K562 (cell line): ENCODE data around the gene NTN4. TPM values are rescaled to one million over a fixed set of nuclear protein-coding genes. Genes with fewer than 3 reads are reported as not detected.

Experiments
- ATAC-seq: fragments of 200-7000 bp; cut with Tn5 transposase; 3 replicates; pipeline ENCODE4 v1.9.1; 2020; ENCODE audit warnings: moderate library complexity
- BruUV-seq: library from RNA; stranded (reverse); fragments of 400-500 nt; replicated peaks from 2 replicates; lab custom pipeline; 2021; lab: Mats Ljungman, UMichigan
- CTCF ChIA-PET: fragments of 300-600 bp; formaldehyde crosslinking; extraction: SDS; loops from one replicate; lab custom pipeline; 2021; ENCODE audit warnings: low intra/inter-chr PET ratio; lab: Yijun Ruan, JAX
- POLR2A ChIA-PET: fragments of 300-600, 350-650 bp; sonication (Branson Sonifier 250); formaldehyde crosslinking; extraction: SDS; loops from one replicate; lab custom pipeline; 2021; ENCODE audit warnings: antibody characterized with exemption, inconsistent platforms; lab: Yijun Ruan, JAX
- DNase-seq, 4 experiments: peaks; one replicate each; pipeline versions ENCODE4 v3.0.0 to v3.0.0-alpha.2; 2011 to 2018; ENCODE audit warnings: low spot score in 3 of 4, mixed read lengths in 3 of 4; ENCODE audit errors: extremely low read depth in 1 of 4
- FAIRE-seq: peaks from 2 replicates; lab custom pipeline; 2011; peaks lifted over from hg19 to GRCh38; lab: Jason Lieb, UNC
- H2AFZ ChIP-seq: 2 replicates; pipeline ENCODE4 v1.6.0; 2011; ENCODE audit warnings: low read depth, low read length, control low read depth, inconsistent platforms
- H3K27ac ChIP-seq: fragments of 200-600 bp; 3 replicates; pipeline ENCODE4 v1.8.0; 2011; ENCODE audit warnings: low read depth, mild to moderate bottlenecking, control low read depth, inconsistent platforms, low read length, moderate library complexity, mixed read lengths; ENCODE audit errors: extremely low read depth
- H3K27me3 ChIP-seq, 2 experiments: fragments of 300-600 bp in 1 of 2; 2 replicates in 1 of 2; 3 replicates in 1 of 2; pipeline versions ENCODE4 v1.6.0 to v1.8.0; 2011; ENCODE audit warnings: inconsistent platforms in 2 of 2, low read length in 2 of 2, mild to moderate bottlenecking in 1 of 2, mixed read lengths in 1 of 2, moderate library complexity in 1 of 2; ENCODE audit not compliant: control insufficient read depth in 2 of 2, insufficient read depth in 2 of 2
- H3K36me3 ChIP-seq: fragments of 300-600 bp; 3 replicates; pipeline ENCODE4 v1.8.0; 2011; ENCODE audit warnings: mild to moderate bottlenecking, low read length, inconsistent platforms; ENCODE audit not compliant: control insufficient read depth, insufficient read depth
- H3K4me1 ChIP-seq, 2 experiments: fragments of 200-600 bp in 1 of 2; replicated peaks in 1 of 2; 2 replicates in 1 of 2; 3 replicates in 1 of 2; pipeline versions ENCODE4 v1.5.1 to v1.8.0; 2011; ENCODE audit warnings: inconsistent platforms in 2 of 2, low read length in 2 of 2, mild to moderate bottlenecking in 1 of 2, mixed read lengths in 1 of 2, moderate library complexity in 1 of 2; ENCODE audit not compliant: control insufficient read depth in 2 of 2, insufficient read depth in 2 of 2
- H3K4me2 ChIP-seq: 2 replicates; pipeline ENCODE4 v1.6.1; 2011; ENCODE audit warnings: low read length, control low read depth, inconsistent platforms, mixed read lengths; ENCODE audit not compliant: insufficient read depth
- H3K4me3 ChIP-seq: fragments of 200-600 bp; sonication (generic), shearing (Covaris generic); 2 replicates; pipeline ENCODE4 v1.5.1; 2016; ENCODE audit warnings: control low read depth, inconsistent platforms
- H3K79me2 ChIP-seq: fragments of 200-600 bp; 3 replicates; pipeline ENCODE4 v1.8.0; 2011; ENCODE audit warnings: low read length, inconsistent platforms; ENCODE audit not compliant: control insufficient read depth, insufficient read depth
- H3K9ac ChIP-seq, 2 experiments: 2 replicates each; pipeline versions ENCODE4 v1.6.0 to v1.6.1; 2011; ENCODE audit warnings: low read depth in 2 of 2, low read length in 2 of 2, control low read depth in 1 of 2, inconsistent platforms in 1 of 2, mild to moderate bottlenecking in 1 of 2, mixed read lengths in 1 of 2; ENCODE audit not compliant: insufficient read depth in 1 of 2
- H3K9me1 ChIP-seq: one replicate; pipeline ENCODE4 v1.6.0; 2011; ENCODE audit warnings: inconsistent platforms, mild to moderate bottlenecking, low read length, moderate library complexity; ENCODE audit not compliant: control insufficient read depth, insufficient read depth
- H3K9me3 ChIP-seq: replicated peaks from 2 replicates; pipeline ENCODE4 v1.5.1; 2011; ENCODE audit warnings: low read depth, low read length, inconsistent platforms; ENCODE audit not compliant: control insufficient read depth, insufficient read depth
- H4K20me1 ChIP-seq: replicated peaks from 2 replicates; pipeline ENCODE4 v1.6.1; 2011; ENCODE audit warnings: low read length, inconsistent platforms, mixed read lengths; ENCODE audit not compliant: control insufficient read depth, insufficient read depth
- BCL6 ChIP-seq: fragments of 250-450 bp; sonication (Bioruptor Pico); IDR thresholded peaks from 2 replicates; pipeline ENCODE4 v1.4.0; 2020
- CCNT2 ChIP-seq: IDR thresholded peaks from 2 replicates; pipeline ENCODE4 v1.6.1; 2011; ENCODE audit warnings: borderline replicate concordance, low read depth, mild to moderate bottlenecking, moderate library complexity, mixed read lengths, low read length; ENCODE audit not compliant: insufficient read length; ENCODE audit errors: extremely low read depth
- KHSRP ChIP-seq: fragments of 450-650 bp; IDR thresholded peaks from 2 replicates; pipeline ENCODE4 v1.6.1; 2017
- MTA2 ChIP-seq: fragments of 450-650 bp; IDR thresholded peaks from 2 replicates; pipeline ENCODE4 v1.6.1; 2016; ENCODE audit warnings: low read depth
- PHF20 ChIP-seq: fragments of 450-650 bp; IDR thresholded peaks from 2 replicates; pipeline ENCODE4 v1.6.1; 2018; ENCODE audit not compliant: partially characterized antibody
- POU5F1 ChIP-seq: fragments of 150-350 bp; IDR thresholded peaks from 2 replicates; pipeline ENCODE4 v1.6.1; 2014; ENCODE audit warnings: borderline replicate concordance, low read length, low read depth, mild to moderate bottlenecking; ENCODE audit not compliant: partially characterized antibody
- TCF7 ChIP-seq: sonication (generic); IDR thresholded peaks from 2 replicates; pipeline ENCODE4 v1.6.1; 2016; ENCODE audit warnings: antibody characterized with exemption, borderline replicate concordance
- TSC22D4 ChIP-seq: fragments of 450-650 bp; IDR thresholded peaks from 2 replicates; pipeline ENCODE4 v1.6.1; 2016; ENCODE audit warnings: missing genetic modification characterization, missing biosample characterization, control low read depth
- WGBS: fragments of 100-300 bp; shearing (Covaris generic); methylation state at CpG from one replicate; pipeline ENCODE4 v1.1.6; 2016; ENCODE audit warnings: low coverage, mixed read lengths; ENCODE audit not compliant: insufficient coverage; ENCODE audit errors: missing lambda C conversion rate; 5-methylcytosine and 5-hydroxymethylcytosine counted together
- in situ Hi-C: fragments of 300-500 bp; cut with MboI; formaldehyde crosslinking; loops from 4 replicates; pipeline ENCODE4 v1.15.0; 2018; ENCODE audit warnings: inconsistent platforms, mixed read lengths
- intact Hi-C: fragments of 100-400 bp; cut with micrococcal nuclease; formaldehyde crosslinking; loops from 2 replicates; pipeline ENCODE4 v1.14.2; 2022
- polyA plus RNA-seq, 8 experiments: library from polyadenylated mRNA; depleted of rRNA in 4 of 8; stranded (reverse) in 5 of 8; unstranded in 3 of 8; fragments of >200 nt; fragmentation: Nextera tagmentation in 2 of 8; fragmentation: Illumina TruSeq in 1 of 8; extraction: Ambion mirVana in 2 of 8; extraction: Trizol in 1 of 8; gene quantifications; 2 replicates each; pipeline versions ENCODE4 v1.2.1 to v1.2.3, GENCODE V29; 2011 to 2014; ENCODE audit warnings: inconsistent platforms in 1 of 8, missing spikeins in 1 of 8
- total RNA-seq, 7 experiments: library from RNA; depleted of rRNA in 6 of 7; stranded (reverse); fragments of >200 nt in 6 of 7; fragmentation: Illumina TruSeq in 2 of 7; extraction: Trizol in 2 of 7; gene quantifications; 2 replicates each; pipeline versions ENCODE4 v1.2.1 to v1.2.3, GENCODE V29; 2011 to 2021; ENCODE audit warnings: low replicate concordance in 1 of 7
- TF ChIP-seq, protein P1 (sequence below): sonication (generic); formaldehyde crosslinking; IDR thresholded peaks from 2 replicates; pipeline ENCODE4 v1.9.0; 2022; ENCODE audit warnings: mild to moderate bottlenecking, missing genetic modification reagents
- TF ChIP-seq, protein P2 (sequence below): IDR thresholded peaks from 2 replicates; pipeline ENCODE4 v1.6.1; 2016; ENCODE audit warnings: missing genetic modification characterization, missing compliant biosample characterization
- TF ChIP-seq, protein P3 (sequence below): fragments of 450-650 bp; IDR thresholded peaks from 2 replicates; pipeline ENCODE4 v1.6.1; 2016; ENCODE audit warnings: mild to moderate bottlenecking
- TF ChIP-seq, protein P4 (sequence below): fragments of 250-450 bp; sonication (Bioruptor Pico); IDR thresholded peaks from 2 replicates; pipeline ENCODE4 v1.8.0; 2021; ENCODE audit warnings: borderline replicate concordance, mild to moderate bottlenecking, moderate library complexity; ENCODE audit not compliant: poor library complexity, severe bottlenecking
- TF ChIP-seq, protein P5 (sequence below): sonication (generic); formaldehyde crosslinking; IDR thresholded peaks from 2 replicates; pipeline ENCODE4 v1.8.0; 2023; ENCODE audit warnings: mild to moderate bottlenecking, missing genetic modification reagents
- TF ChIP-seq, protein P6 (sequence below): fragments of 250-450 bp; sonication (Bioruptor Pico); IDR thresholded peaks from 2 replicates; pipeline ENCODE4 v1.4.0; 2020; ENCODE audit warnings: mild to moderate bottlenecking, moderate library complexity

The NTN4 gene
- total and polyA plus RNA-seq, 9 of the 15 experiments (the other 6 are each of a cell fraction or from before 2014, with no cell fraction given): 0.13 TPM; not detected in 8

DNA sequence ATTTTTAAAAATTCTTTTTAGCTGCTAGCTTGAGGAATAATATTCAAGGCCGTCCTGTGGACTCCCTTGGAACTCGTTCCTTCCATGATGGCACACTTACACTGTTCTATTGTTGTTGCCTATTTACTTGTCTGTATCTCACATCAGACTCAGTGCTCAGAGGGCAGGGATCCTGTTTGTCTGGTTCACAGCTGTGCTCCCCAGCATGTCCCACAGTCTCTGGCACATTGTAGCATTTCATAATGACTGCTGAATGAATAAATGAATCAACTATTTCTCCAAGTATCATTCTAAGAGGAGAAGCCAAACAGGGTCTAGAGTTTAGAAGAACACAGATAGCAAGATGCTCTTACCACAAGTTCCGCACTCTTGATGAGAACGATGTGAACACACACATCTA, 48.0 kb downstream of the NTN4 start:
- intact Hi-C loops (no loop called here), in situ Hi-C loops (no loop called here)
- H3K9ac ChIP-seq: no peak overlapping the region
- no peak overlapping the region for H2AFZ ChIP-seq
- ATAC-seq (no peak), FAIRE-seq (no peak), DNase-seq (no peak)
- no peak overlapping the region for H3K4me2 ChIP-seq
- BruUV-seq: no TSS peak
- ChIA-PET CTCF (no interaction called here), POLR2A (no interaction called here)
- no peaks in the 10 kb centered on the region for H3K9me3 ChIP-seq
- no peaks in the 10 kb centered on the region for H3K79me2 ChIP-seq
- H4K20me1 ChIP-seq: no peaks in the 10 kb centered on the region
- no peaks in the 10 kb centered on the region; a peak in 1 of 5 replicates for H3K4me1 ChIP-seq
- no peaks in the 10 kb centered on the region for H3K36me3 ChIP-seq
- WGBS: 0% methylated on average over 4 of the region's 4 CpGs
- no peaks in the 10 kb centered on the region for H3K9me1 ChIP-seq
- H3K27me3 ChIP-seq: peaks cover 0 to 9% of the 10 kb centered on the region in 2 experiments; a peak in 3 of 5 replicates
- H3K27ac ChIP-seq: no peak overlapping the region
- no peak overlapping the region for H3K4me3 ChIP-seq
- TF ChIP-seq BCL6 (CRISPR knock-in tag) (no peak), TCF7 (no peak), KHSRP (no peak), MTA2 (no peak), TSC22D4 (tag) (no peak), CCNT2 (no peak), POU5F1 (no peak), PHF20 (no peak)
- TF ChIP-seq, protein P1, sequence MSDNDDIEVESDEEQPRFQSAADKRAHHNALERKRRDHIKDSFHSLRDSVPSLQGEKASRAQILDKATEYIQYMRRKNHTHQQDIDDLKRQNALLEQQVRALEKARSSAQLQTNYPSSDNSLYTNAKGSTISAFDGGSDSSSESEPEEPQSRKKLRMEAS: no peak
- TF ChIP-seq, protein P2, sequence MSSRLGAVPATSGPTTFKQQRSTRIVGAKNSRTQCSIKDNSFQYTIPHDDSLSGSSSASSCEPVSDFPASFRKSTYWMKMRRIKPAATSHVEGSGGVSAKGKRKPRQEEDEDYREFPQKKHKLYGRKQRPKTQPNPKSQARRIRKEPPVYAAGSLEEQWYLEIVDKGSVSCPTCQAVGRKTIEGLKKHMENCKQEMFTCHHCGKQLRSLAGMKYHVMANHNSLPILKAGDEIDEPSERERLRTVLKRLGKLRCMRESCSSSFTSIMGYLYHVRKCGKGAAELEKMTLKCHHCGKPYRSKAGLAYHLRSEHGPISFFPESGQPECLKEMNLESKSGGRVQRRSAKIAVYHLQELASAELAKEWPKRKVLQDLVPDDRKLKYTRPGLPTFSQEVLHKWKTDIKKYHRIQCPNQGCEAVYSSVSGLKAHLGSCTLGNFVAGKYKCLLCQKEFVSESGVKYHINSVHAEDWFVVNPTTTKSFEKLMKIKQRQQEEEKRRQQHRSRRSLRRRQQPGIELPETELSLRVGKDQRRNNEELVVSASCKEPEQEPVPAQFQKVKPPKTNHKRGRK (tag): no peak
- TF ChIP-seq, protein P3, sequence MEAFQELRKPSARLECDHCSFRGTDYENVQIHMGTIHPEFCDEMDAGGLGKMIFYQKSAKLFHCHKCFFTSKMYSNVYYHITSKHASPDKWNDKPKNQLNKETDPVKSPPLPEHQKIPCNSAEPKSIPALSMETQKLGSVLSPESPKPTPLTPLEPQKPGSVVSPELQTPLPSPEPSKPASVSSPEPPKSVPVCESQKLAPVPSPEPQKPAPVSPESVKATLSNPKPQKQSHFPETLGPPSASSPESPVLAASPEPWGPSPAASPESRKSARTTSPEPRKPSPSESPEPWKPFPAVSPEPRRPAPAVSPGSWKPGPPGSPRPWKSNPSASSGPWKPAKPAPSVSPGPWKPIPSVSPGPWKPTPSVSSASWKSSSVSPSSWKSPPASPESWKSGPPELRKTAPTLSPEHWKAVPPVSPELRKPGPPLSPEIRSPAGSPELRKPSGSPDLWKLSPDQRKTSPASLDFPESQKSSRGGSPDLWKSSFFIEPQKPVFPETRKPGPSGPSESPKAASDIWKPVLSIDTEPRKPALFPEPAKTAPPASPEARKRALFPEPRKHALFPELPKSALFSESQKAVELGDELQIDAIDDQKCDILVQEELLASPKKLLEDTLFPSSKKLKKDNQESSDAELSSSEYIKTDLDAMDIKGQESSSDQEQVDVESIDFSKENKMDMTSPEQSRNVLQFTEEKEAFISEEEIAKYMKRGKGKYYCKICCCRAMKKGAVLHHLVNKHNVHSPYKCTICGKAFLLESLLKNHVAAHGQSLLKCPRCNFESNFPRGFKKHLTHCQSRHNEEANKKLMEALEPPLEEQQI: no peak
- TF ChIP-seq, protein P4, sequence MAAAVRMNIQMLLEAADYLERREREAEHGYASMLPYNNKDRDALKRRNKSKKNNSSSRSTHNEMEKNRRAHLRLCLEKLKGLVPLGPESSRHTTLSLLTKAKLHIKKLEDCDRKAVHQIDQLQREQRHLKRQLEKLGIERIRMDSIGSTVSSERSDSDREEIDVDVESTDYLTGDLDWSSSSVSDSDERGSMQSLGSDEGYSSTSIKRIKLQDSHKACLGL (CRISPR knock-in tag): no peak
- TF ChIP-seq, protein P5, sequence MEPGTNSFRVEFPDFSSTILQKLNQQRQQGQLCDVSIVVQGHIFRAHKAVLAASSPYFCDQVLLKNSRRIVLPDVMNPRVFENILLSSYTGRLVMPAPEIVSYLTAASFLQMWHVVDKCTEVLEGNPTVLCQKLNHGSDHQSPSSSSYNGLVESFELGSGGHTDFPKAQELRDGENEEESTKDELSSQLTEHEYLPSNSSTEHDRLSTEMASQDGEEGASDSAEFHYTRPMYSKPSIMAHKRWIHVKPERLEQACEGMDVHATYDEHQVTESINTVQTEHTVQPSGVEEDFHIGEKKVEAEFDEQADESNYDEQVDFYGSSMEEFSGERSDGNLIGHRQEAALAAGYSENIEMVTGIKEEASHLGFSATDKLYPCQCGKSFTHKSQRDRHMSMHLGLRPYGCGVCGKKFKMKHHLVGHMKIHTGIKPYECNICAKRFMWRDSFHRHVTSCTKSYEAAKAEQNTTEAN (CRISPR knock-in tag): no peak
- TF ChIP-seq, protein P6, sequence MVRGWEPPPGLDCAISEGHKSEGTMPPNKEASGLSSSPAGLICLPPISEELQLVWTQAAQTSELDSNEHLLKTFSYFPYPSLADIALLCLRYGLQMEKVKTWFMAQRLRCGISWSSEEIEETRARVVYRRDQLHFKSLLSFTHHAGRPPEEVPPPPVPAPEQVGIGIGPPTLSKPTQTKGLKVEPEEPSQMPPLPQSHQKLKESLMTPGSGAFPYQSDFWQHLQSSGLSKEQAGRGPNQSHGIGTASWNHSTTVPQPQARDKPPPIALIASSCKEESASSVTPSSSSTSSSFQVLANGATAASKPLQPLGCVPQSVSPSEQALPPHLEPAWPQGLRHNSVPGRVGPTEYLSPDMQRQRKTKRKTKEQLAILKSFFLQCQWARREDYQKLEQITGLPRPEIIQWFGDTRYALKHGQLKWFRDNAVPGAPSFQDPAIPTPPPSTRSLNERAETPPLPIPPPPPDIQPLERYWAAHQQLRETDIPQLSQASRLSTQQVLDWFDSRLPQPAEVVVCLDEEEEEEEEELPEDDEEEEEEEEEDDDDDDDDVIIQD (CRISPR knock-in tag): no peak
